ENCODE measurements around the gene MEMO1. TPM values are rescaled to one million over a fixed set of nuclear protein-coding genes. Genes with fewer than 3 reads are reported as not detected.
"Not testable (repeated sequence)": the region's sequence is repeated elsewhere in the genome, so short reads cannot be mapped to it uniquely, and the experiment has no call there.

Gene MEMO1
- total and polyA plus RNA-seq, 12 donors, result 43.6 to 73.9 (median 54.1) TPM

DNA sequence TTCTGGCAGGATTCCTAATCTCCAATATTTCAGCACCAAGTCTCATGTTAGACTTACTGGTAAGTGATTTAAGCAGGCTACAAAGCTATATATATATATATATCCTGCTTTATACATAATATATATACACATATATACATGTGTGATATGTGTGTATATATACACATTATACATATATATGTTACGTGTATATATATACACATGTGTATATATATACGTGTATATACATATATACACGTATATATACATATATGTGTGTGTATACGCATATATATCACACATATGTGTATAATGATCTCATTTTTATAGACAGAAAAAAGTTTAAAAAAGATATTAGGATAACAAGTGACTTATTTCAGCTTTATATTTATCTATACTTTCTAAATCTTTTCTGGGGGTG lies 41.6 kb downstream of the MEMO1 start:
- Histone ChIP-seq H3K9me3 (no peaks in the 10 kb centered on the region), H3K27me3 (no peaks in the 10 kb centered on the region), H3K36me3 (peaks cover 0 to 1% (median 0%) of the 10 kb centered on the region in 9 donors), H3K4me3 (no peak overlapping the region), H3K27ac (no peak overlapping the region), H3K4me1 (peaks cover 0 to 12% (median 0%) of the 10 kb centered on the region in 9 donors)
- intact Hi-C loops (cut with DNase I), result no loop called here
- ATAC-seq (no peak), DNase-seq (no peak)
- WGBS, 2 donors, result 94 to 96% methylated on average over 4 of the region's 4 CpGs
- TF ChIP-seq, protein P1, sequence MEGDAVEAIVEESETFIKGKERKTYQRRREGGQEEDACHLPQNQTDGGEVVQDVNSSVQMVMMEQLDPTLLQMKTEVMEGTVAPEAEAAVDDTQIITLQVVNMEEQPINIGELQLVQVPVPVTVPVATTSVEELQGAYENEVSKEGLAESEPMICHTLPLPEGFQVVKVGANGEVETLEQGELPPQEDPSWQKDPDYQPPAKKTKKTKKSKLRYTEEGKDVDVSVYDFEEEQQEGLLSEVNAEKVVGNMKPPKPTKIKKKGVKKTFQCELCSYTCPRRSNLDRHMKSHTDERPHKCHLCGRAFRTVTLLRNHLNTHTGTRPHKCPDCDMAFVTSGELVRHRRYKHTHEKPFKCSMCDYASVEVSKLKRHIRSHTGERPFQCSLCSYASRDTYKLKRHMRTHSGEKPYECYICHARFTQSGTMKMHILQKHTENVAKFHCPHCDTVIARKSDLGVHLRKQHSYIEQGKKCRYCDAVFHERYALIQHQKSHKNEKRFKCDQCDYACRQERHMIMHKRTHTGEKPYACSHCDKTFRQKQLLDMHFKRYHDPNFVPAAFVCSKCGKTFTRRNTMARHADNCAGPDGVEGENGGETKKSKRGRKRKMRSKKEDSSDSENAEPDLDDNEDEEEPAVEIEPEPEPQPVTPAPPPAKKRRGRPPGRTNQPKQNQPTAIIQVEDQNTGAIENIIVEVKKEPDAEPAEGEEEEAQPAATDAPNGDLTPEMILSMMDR (IDR thresholded peaks at IDR 0.05), result no peak

DNA sequence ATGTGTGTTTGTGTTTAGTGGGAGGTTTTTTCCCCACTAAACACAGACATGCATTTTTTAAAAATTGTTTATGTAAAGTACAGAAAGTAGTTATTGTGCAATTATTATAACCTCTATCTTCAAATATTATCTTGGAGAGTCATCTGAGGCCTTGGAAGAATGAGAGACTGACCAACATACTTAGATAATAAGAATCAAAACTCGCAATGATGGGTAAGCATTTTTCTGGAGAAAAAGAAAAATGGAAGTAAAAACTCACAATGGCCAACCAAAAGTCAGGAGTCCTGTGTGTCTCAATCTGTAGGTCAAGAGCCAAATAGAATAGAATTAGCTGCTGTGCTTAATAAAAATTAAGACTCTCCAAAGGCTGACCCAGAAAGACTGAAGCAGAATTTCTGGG lies 43.0 kb downstream of the MEMO1 start:
- Histone ChIP-seq H3K4me1 (peaks cover 0 to 20% (median 0%) of the 10 kb centered on the region in 9 donors), H3K27me3 (no peaks in the 10 kb centered on the region), H3K9me3 (no peaks in the 10 kb centered on the region), H3K36me3 (peaks cover 0 to 3% (median 0%) of the 10 kb centered on the region in 9 donors), H3K4me3 (no peak overlapping the region), H3K27ac (no peak overlapping the region)
- ATAC-seq, result no peak
- intact Hi-C loops (cut with DNase I), result no loop called here
- DNase-seq, result no peak
- TF ChIP-seq, protein P1 (IDR thresholded peaks at IDR 0.05), result no peak
- 91% methylated on average over 1 of the region's 1 CpG for WGBS, 2 donors

DNA sequence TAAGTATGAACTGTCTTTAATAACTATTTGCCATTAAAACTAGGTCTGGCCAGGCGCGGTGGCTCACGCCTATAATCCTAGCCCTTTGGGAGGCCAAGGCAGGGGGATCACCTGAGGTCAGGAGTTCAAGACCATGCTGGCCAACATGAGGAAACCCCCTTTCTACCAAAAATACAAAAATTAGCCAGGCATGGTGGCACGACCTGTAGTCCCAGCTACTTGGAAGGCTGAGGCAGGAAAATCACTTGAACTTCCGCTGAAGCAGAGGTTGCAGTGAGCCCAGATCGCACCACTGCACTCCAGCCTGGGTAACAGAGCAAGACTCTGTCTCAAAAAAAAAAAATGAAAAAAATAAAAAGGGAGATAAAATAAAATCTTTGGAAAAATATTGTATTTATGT lies 44.4 kb downstream of the MEMO1 start:
- ATAC-seq; H3K4me3 ChIP-seq; H3K36me3 ChIP-seq; H3K9me3 ChIP-seq; intact Hi-C loops (cut with DNase I); DNase-seq; H3K27ac ChIP-seq; H3K27me3 ChIP-seq: not testable (repeated sequence)
- WGBS, 2 donors, result 96 to 97% methylated on average over 6 of the region's 6 CpGs
- peaks cover 0 to 34% (median 3%) of the 10 kb centered on the region in 9 donors for H3K4me1 ChIP-seq

DNA sequence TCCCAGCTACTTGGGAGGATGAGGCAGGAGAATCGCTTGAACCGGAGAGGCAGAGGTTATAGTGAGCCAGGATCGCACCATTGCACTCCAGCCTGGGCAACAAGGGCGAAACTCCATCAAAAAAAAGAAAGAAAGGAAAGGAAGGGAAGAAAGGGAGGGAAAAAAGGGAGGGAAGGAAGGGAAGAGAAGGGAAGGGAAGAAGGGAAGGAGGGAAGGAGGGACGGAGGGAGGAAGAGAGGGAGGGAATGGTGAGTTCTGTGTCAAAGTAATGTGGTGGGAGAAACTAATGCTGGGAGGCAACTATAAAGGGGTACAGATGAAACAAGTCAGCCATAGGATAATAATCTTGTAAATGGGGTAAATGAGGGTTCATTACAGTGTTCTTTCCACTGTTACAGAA lies 45.7 kb downstream of the MEMO1 start:
- Histone ChIP-seq H3K36me3 (peaks cover 0 to 3% (median 0%) of the 10 kb centered on the region in 9 donors), H3K27ac (no peak overlapping the region), H3K27me3 (no peaks in the 10 kb centered on the region), H3K4me1 (peaks cover 0 to 47% (median 3%) of the 10 kb centered on the region in 9 donors), H3K9me3 (no peaks in the 10 kb centered on the region), H3K4me3 (no peak overlapping the region)
- intact Hi-C loops (cut with DNase I), result no loop called here
- WGBS, 2 donors, result 96% methylated on average over 5 of the region's 5 CpGs
- TF ChIP-seq, protein P1 (IDR thresholded peaks at IDR 0.05), result no peak
- DNase-seq (no peak), ATAC-seq (no peak)

DNA sequence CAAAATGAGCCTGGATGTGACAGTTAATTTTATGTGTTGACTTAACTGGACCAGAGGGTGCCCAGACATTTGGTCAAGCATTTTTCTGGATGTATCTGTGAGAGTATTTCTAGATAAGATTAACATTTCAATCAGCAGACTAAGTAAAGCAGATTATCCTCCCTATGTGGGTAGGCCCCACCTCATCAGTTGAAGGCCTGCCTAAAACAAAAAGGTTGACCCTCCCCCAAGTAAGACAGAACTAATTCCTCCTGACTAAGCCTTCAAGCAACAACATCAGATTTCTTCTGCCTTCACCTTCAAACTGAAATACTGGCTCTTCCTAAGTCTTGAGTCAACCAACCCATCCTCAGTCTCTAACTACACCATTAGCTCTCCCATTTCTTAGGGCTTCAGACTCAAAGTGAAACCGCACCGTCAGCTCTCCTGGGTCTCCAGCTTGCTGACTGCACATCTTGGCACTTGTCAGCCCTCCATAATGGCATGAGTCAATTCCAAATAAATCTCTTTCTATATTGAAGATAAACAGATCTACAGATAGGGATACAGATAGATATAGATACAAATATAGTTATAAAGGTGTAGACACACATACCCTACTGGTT lies 47.9 kb downstream of the MEMO1 start:
- ATAC-seq (peak in 2 of 8 donors; percentile 33 to 52), DNase-seq (no peak)
- WGBS, 2 donors, result 95 to 97% methylated on average over 2 of the region's 2 CpGs
- Histone ChIP-seq H3K27me3 (no peaks in the 10 kb centered on the region), H3K9me3 (no peaks in the 10 kb centered on the region), H3K4me3 (no peak overlapping the region), H3K4me1 (peaks cover 0 to 57% (median 13%) of the 10 kb centered on the region in 9 donors), H3K27ac (no peak overlapping the region), H3K36me3 (peaks cover 0 to 3% (median 0%) of the 10 kb centered on the region in 9 donors)
- TF ChIP-seq, protein P1 (IDR thresholded peaks at IDR 0.05), result no peak
- intact Hi-C loops (cut with DNase I), result no loop called here
